Medulla oblongata (tissue), 1 donor: ENCODE measurements around the gene RILPL1.
A peak's percentile ranks its signal among the peaks of the same experiment; 100 is the strongest.
"Not testable (repeated sequence)": the region's sequence is repeated elsewhere in the genome, so short reads cannot be mapped to it uniquely, and the experiment has no call there.

Experiments used
- DNase-seq: peaks from one replicate; pipeline ENCODE4 v3.0.0-alpha.2; 2015; ENCODE audit errors: extremely low spot score

The RILPL1 gene

GRCh38 chr12:123529686-123530085 lies 3.8 kb downstream of the RILPL1 start:
- DNase-seq, result no peak

DNA sequence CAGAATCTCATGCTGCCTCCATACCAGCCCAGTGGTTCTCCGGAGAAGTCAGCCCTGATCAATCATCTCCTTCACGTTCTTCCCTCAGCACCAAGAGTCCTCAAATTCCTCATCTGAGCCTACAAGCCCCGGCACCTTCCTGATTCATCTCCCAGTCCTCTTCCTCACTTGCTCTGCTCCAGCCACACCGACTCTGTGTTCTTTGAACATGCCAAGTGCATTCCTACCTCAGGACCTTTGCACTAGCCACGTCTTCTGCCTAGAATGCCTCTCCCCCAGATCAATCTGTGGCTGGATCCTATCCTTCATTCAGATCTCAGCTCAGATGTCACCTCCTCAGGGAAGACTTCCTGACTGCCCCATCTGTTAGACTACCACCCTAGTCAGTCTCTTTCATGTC lies 4.7 kb downstream of the RILPL1 start:
- DNase-seq, result no peak

- no peak for DNase-seq
These were observed 6.9 kb downstream of the RILPL1 start for GRCh38 chr12:123526542-123527080.

DNA sequence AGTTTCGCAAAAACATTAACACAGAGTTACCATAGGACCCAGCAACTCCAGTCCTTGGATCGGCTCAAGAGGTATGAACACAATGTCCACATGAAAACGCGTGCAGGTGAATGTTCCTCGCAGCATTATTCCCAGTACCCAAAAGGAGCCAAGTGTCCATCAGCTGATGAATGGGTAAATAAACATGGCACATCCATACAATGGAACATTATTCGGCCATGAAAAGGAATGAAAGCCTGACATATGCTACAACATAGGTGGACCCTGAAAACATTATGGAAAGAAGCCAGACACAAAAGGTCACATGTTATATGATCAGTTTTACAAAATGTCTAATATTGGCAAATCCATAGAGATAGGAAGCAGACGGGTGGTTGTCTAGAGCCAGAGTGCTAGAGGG lies 9.1 kb downstream of the RILPL1 start:
- no peak for DNase-seq

- no peak for DNase-seq
These were observed 10.0 kb downstream of the RILPL1 start for GRCh38 chr12:123523518-123523917.

DNA sequence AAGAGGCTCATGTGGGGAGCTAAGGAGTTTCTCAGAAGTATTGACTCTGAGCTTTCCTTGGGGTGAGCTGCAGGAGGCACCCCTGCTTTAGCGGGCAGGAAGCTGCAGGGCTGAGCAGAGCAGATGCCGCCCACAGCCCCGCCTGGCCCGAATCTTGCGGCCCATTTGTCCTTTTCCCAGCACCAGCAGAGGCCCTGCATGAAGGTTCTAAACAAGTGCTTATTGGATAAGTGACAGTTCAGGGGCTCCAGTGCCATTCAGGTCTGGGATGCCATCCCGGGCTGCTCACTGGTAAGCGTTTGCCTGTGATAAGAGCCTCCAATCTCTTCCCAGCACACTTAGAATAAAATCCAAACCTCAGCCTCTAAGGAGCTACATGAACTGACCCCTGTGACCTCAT lies 11.4 kb downstream of the RILPL1 start:
- DNase-seq, result no peak

DNA sequence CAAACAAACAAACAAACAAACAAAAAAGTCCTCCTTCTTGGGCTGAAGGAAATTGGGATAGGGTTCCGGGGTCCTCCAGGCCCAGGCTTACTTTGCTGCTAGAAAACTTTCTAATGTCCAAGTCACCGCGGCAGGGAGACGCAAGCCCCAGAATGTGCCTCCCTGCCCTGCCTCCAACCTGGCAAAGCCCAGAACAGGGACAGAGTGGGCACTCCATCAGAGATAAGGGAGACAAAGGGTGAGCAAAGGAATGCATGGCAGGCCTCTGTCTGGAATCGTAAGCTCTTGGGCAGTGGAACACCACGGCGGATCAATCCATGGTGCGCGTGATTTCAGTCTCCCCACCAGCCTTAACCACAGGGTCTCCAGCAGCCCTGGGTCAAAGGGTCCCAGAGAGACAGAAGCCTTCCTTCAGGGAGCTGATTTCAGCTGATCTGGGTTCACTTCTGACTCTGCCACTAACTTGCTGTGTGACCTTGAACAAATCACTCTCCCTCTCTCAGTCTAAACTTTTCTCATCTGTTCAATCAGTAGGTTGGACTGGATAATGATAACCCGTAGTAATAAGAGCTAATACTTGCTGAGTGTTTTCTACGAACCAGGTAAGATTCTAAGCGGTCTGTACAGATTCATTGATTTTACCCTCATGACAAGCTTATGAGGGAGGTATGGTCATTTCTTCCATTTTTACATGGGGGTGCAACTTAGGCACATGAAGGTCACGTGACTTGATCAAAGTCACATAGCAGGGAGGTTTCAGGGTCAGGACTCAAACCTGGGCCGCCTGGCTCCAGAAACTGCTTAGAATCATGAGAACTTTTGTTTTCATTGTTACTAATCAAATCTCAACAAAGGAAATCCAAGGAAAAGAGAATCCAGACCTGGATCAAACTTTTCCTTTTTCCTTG lies 12.7 kb downstream of the RILPL1 start:
- no peak for DNase-seq

- DNase-seq, result no peak
These were observed 14.1 kb downstream of the RILPL1 start for GRCh38 chr12:123519141-123520001.

DNA sequence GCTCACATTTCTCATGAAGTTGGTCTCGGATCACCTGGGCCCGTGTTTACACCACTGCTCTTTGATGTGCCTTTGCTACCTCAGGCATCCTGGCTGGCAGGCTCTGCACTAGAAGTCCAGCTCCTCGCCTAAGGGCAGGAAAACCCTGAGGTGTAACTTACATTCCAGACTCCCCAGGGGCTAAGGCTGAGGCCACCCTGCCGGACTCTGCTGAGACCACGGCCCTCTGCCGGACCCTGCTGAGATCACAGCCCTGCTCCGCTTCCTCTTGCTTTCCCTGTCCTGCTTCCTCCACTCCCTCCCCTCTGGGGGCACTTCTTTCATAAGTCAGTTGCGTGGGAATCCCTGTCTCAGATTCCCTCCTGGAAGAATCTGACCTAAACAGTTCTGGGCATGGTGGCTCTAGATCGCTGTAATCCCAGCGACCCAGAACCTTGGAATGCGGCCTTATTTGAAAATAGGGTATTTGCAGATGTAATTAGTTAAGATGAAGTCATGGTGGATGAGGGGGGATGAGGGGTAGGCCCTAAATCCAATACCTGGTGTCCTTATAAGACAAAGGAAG lies 17.2 kb downstream of the RILPL1 start:
- no peak for DNase-seq

DNA sequence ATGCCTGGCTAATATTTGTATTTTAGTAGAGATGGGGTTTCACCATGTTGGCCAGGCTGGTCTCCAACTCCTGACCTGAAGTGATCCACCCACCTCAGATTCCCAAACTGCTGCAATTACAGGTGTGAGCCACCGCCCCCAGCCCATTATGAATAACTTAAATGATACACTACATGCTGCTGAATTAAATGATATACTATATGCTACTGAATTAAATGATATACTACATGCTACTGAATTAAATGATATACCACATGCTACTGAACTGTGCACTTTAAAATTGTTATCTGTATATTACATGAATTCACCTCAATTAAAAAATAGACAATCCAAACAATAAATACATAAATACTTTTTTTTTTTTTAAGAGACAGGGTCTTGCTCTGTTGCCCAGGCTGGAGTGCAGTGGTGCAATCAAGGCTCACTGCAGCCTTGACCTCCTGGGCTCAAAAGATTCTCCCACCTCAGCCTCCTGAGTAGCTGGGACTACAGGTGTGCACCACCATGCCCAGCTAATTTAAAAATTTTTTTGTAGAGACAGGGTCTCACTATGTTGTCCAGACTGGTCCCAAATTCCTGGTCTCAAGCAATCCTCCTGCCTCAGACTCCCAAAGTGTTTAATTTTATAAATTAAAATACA lies 18.8 kb downstream of the RILPL1 start:
- DNase-seq, result not testable (repeated sequence)

DNA sequence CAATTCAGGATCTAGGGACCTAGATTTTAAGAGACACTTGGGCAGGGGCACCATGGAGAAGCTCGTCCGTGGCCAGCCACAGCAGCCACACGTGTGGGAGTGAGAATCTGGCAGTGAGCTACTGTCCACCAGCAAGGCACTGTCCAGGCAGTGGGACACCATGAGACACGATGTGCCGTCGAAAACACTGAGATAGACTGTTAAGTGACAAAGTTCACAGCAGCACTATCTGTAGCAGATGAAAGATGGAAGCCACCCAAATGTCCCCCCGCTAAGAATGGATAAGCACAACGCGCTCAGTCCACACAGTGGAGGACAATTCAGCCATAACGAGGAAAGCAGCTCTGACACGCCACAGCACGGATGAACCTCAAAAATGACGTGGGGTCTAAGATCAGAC lies 19.7 kb downstream of the RILPL1 start:
- no peak for DNase-seq

- no peak for DNase-seq
These were observed 20.5 kb downstream of the RILPL1 start for GRCh38 chr12:123512838-123513665.

- DNase-seq, result no peak
These were observed 26.7 kb downstream of the RILPL1 start for GRCh38 chr12:123506843-123507236.

- DNase-seq, result no peak
These were observed 27.3 kb downstream of the RILPL1 start for GRCh38 chr12:123506059-123506842.

- DNase-seq, result peak; percentile 84
These were observed 31.3 kb downstream of the RILPL1 start for GRCh38 chr12:123502163-123502704.

GRCh38 chr12:123499332-123499731 lies 34.2 kb downstream of the RILPL1 start:
- DNase-seq, result no peak

DNA sequence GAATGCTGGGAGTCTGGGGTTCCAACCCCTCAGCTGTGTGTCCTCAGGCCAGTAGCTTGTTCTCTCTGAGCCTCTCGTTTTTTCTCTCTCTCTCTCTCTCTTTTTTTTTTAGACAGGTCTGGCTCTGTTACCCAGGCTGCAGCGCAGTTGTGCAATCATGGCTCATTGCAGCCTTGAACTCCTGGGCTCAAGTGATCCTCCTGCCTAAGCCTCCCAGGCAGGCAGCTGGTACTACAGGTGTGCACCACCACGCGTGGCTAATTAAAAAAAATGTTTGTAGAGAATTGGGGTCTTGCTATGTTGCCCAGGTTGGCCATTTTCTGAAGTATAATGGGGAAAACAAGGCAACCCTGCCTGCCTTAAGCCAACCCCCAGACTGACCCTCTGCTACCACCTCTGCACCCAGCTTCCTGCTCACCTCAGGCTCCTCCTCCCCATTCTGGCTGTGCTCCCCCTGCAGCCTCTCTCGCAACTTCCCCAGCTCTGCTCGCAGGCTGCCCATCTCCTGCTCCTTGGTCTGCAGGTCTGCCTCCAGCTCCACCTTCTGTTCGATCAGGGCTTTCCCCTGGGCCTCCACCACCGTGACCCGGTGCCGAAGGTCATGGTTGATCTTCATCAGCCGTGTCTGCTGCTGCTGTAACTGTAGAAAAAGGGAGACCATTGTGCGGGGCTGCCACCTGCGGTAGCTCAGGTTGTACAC lies 35.2 kb downstream of the RILPL1 start:
- no peak for DNase-seq

DNA sequence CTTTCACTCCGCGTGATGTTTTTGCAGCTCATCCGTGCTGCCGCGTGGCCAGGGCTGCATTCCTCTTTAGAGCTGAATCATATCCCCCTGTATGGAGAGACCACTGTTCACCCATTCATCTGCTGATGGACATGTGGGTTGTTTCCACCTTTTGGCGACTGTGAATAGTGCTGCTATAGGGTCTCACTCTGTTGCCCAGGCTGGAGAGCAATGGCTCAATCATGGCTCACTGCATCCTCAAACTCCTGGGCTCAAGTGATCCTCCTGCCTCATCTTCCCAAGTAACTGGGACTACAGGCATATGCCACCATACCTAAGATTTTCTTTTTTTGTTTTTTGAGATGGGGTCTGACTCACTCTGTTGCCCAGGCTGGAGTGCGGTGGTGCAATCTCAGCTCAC lies 36.5 kb downstream of the RILPL1 start:
- DNase-seq, result no peak
